Measurements from ENCODE around the gene TMA7.

GRCh38 chr3:48460517-48460902, 20.5 kb downstream of the TMA7 start:
- TF ChIP-seq CTCF (IDR thresholded peaks at IDR 0.05) (no peak), ZFX (IDR thresholded peaks at IDR 0.05; ENCODE audit: borderline replicate concordance) (no peak)
